Activated CD4-positive, alpha-beta memory T cell treated with anti-CD3 and anti-CD28 coated beads for 36 hours (primary cell): ENCODE data around the gene MYH14. TPM values are rescaled to one million over a fixed set of nuclear protein-coding genes. Genes with fewer than 3 reads are reported as not detected.

Experiments used
- CTCF ChIA-PET: fragments of 350-600 bp; sonication (Branson Sonifier 250); formaldehyde crosslinking; loops from one replicate; lab custom pipeline; 2021; ENCODE audit warnings: antibody characterized with exemption, inconsistent platforms; lab: Charles Lee
- POLR2A ChIA-PET: fragments of 350-600 bp; sonication (Branson Sonifier 250); formaldehyde crosslinking; loops from one replicate; lab custom pipeline; 2021; ENCODE audit warnings: antibody characterized with exemption; lab: Charles Lee
- DNase-seq: peaks from one replicate; pipeline ENCODE4 v3.0.0-alpha.2; 2020
- H3K27ac Mint-ChIP-seq: one replicate; pipeline ENCODE4 v1.8.0; 2021; ENCODE audit warnings: mixed read lengths
- H3K27me3 Mint-ChIP-seq: one replicate; pipeline ENCODE4 v1.8.0; 2021; ENCODE audit warnings: mixed read lengths
- H3K36me3 Mint-ChIP-seq: one replicate; pipeline ENCODE4 v1.8.0; 2021; ENCODE audit warnings: mixed read lengths
- H3K4me1 Mint-ChIP-seq: one replicate; pipeline ENCODE4 v1.8.0; 2021; ENCODE audit warnings: low read depth, mixed read lengths
- H3K4me3 Mint-ChIP-seq: one replicate; pipeline ENCODE4 v1.8.0; 2021; ENCODE audit warnings: mild to moderate bottlenecking, mixed read lengths
- H3K9me3 Mint-ChIP-seq: one replicate; pipeline ENCODE4 v1.8.0; 2021; ENCODE audit warnings: mixed read lengths
- intact Hi-C: fragments of 100-400 bp; cut with micrococcal nuclease; formaldehyde crosslinking; loops from one replicate; pipeline ENCODE4 v1.15.1; 2023
- total RNA-seq, 2 experiments: library from RNA; stranded (reverse); gene quantifications; one replicate each; pipeline ENCODE4 v1.2.3, GENCODE V29; 2021

MYH14 gene
- total RNA-seq, 2 experiments from 2014 or later = not detected

- Mint-ChIP-seq H3K9me3 (no peaks in the 10 kb centered on the region), H3K4me1 (no peaks in the 10 kb centered on the region), H3K27me3 (peaks cover 26% of the 10 kb centered on the region), H3K4me3 (no peak overlapping the region), H3K36me3 (no peaks in the 10 kb centered on the region), H3K27ac (no peak overlapping the region)
- ChIA-PET POLR2A (no interaction called here), CTCF (no interaction called here)
- no peak for DNase-seq
- intact Hi-C loops = no loop called here
These were observed 26.6 kb upstream of the MYH14 start for GRCh38 chr19:50176775-50177174.

GRCh38 chr19:50178320-50178719 lies 25.1 kb upstream of the MYH14 start:
- Mint-ChIP-seq H3K27ac (no peak overlapping the region), H3K4me1 (no peaks in the 10 kb centered on the region), H3K9me3 (no peaks in the 10 kb centered on the region), H3K27me3 (peaks cover 25% of the 10 kb centered on the region), H3K36me3 (no peaks in the 10 kb centered on the region), H3K4me3 (no peak overlapping the region)
- CTCF ChIA-PET = no interaction called here
- DNase-seq = no peak
- intact Hi-C loops = no loop called here
- POLR2A ChIA-PET = no interaction called here

DNA sequence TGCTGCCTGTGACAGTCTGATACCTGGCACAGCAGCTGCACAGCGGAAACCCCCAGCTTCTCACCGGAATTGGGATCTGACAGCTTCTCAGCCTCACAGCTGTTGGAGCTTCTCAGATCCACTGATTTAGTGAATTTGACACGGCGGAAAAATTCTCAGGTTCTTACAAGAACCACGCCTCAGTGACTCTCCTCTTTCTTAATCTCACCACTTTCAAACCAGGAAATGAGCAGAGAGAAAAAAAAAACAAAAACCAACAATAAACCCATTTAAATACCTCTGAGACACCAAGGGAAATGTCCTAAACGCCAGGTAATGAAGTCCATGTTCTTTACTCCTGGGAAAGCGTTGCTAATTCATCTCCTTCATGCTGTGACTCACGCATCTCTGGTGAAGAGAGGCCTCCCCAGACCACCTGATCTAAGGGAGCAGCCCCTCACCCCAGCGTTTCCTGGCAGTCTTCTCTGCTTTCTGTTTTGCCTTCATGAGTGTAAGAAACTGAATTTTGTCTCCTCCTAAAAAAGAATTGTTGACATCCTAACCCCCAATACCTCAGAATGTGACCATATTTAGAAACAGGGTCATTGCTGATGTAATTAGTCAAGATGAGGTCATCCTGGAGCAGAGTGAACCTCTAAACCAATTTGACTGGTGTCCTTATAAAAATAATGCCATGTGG lies 24.4 kb upstream of the MYH14 start:
- no peak for DNase-seq
- Mint-ChIP-seq H3K4me1 (no peaks in the 10 kb centered on the region), H3K27ac (no peak overlapping the region), H3K4me3 (no peak overlapping the region), H3K36me3 (no peaks in the 10 kb centered on the region), H3K27me3 (peaks cover 24% of the 10 kb centered on the region), H3K9me3 (no peaks in the 10 kb centered on the region)
- ChIA-PET POLR2A (no interaction called here), CTCF (no interaction called here)
- intact Hi-C loops = no loop called here

- H3K4me3 Mint-ChIP-seq = no peak overlapping the region
- intact Hi-C loops = no loop called here
- H3K36me3 Mint-ChIP-seq = no peaks in the 10 kb centered on the region
- ChIA-PET CTCF (interaction anchor here (0.8 kb wide), 1 partner anchor 9 kb away, joined by 3 read pairs; no protein-coding TSS in a partner anchor), POLR2A (no interaction called here)
- no peak overlapping the region for H3K27ac Mint-ChIP-seq
- DNase-seq = no peak
- no peaks in the 10 kb centered on the region for H3K9me3 Mint-ChIP-seq
- peaks cover 17% of the 10 kb centered on the region for H3K27me3 Mint-ChIP-seq
- H3K4me1 Mint-ChIP-seq = no peaks in the 10 kb centered on the region
These were observed 22.3 kb upstream of the MYH14 start for GRCh38 chr19:50181121-50181520.

GRCh38 chr19:50184196-50184595 lies 19.2 kb upstream of the MYH14 start:
- Mint-ChIP-seq H3K4me3 (no peak overlapping the region), H3K27me3 (peaks cover 13% of the 10 kb centered on the region), H3K9me3 (peaks cover 2% of the 10 kb centered on the region), H3K4me1 (no peaks in the 10 kb centered on the region), H3K36me3 (no peaks in the 10 kb centered on the region), H3K27ac (no peak overlapping the region)
- no peak for DNase-seq
- intact Hi-C loops = no loop called here
- CTCF ChIA-PET = no interaction called here
- POLR2A ChIA-PET = no interaction called here

DNA sequence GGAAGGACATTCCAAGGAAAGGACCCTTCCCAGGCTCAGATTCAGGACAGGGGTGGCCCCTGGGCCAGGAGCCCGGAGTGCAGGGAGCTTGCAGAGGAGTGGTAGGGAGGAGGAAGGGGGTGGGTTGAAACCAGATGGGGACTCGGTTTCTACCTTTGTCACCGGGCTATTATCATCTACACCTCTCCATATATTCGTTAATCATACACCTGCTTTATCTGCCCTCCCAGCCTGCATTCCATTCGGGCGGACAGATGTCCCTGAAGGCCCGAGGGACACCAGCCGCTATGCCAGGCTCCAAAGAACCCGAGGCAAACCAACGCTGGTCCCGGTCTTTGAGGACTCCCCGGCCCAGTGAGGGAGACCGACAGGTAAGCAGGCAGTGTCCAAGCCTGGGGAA lies 15.5 kb upstream of the MYH14 start:
- no peak overlapping the region for H3K4me3 Mint-ChIP-seq
- peaks cover 2% of the 10 kb centered on the region for H3K9me3 Mint-ChIP-seq
- no peaks in the 10 kb centered on the region for H3K4me1 Mint-ChIP-seq
- no peak for DNase-seq
- ChIA-PET POLR2A (no interaction called here), CTCF (no interaction called here)
- H3K27me3 Mint-ChIP-seq = peaks cover 10% of the 10 kb centered on the region
- H3K27ac Mint-ChIP-seq = no peak overlapping the region
- intact Hi-C loops = no loop called here
- no peaks in the 10 kb centered on the region for H3K36me3 Mint-ChIP-seq

- CTCF ChIA-PET = no interaction called here
- no peak for DNase-seq
- Mint-ChIP-seq H3K36me3 (no peaks in the 10 kb centered on the region), H3K27me3 (peaks cover 13% of the 10 kb centered on the region), H3K9me3 (peaks cover 2% of the 10 kb centered on the region), H3K4me3 (no peak overlapping the region), H3K27ac (no peak overlapping the region), H3K4me1 (no peaks in the 10 kb centered on the region)
- intact Hi-C loops = no loop called here
- POLR2A ChIA-PET = no interaction called here
These were observed 14.1 kb upstream of the MYH14 start for GRCh38 chr19:50189331-50189730.

GRCh38 chr19:50190439-50190891 lies 13.0 kb upstream of the MYH14 start:
- H3K27me3 Mint-ChIP-seq = peaks cover 16% of the 10 kb centered on the region
- H3K36me3 Mint-ChIP-seq = no peaks in the 10 kb centered on the region
- CTCF ChIA-PET = no interaction called here
- intact Hi-C loops = no loop called here
- POLR2A ChIA-PET = no interaction called here
- no peaks in the 10 kb centered on the region for H3K4me1 Mint-ChIP-seq
- no peak overlapping the region for H3K4me3 Mint-ChIP-seq
- no peak for DNase-seq
- H3K9me3 Mint-ChIP-seq = peaks cover 2% of the 10 kb centered on the region
- H3K27ac Mint-ChIP-seq = no peak overlapping the region

DNA sequence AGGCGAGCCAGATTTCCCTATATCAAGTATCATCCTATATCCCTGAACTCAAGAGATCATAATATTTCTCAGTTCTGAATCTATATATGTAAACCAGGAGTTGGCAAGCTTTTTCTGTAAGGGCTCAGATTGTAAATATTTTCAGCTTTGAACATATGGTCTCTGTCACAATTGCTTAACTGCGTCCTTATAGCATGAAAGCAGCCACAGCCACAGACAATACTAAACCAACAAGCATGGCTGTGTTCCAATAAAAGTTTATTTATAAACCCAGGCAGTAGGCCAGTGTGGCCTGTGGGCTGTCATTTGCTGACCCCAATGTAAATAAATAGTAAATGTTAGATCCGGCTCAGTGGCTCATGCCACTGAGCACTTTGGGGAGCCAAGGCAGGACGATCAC lies 12.2 kb upstream of the MYH14 start:
- no peaks in the 10 kb centered on the region for H3K36me3 Mint-ChIP-seq
- intact Hi-C loops = no loop called here
- H3K4me1 Mint-ChIP-seq = no peaks in the 10 kb centered on the region
- CTCF ChIA-PET = no interaction called here
- no peak for DNase-seq
- peaks cover 2% of the 10 kb centered on the region for H3K9me3 Mint-ChIP-seq
- POLR2A ChIA-PET = no interaction called here
- no peak overlapping the region for H3K27ac Mint-ChIP-seq
- H3K4me3 Mint-ChIP-seq = no peak overlapping the region
- peaks cover 16% of the 10 kb centered on the region for H3K27me3 Mint-ChIP-seq

GRCh38 chr19:50192463-50193211 lies 10.8 kb upstream of the MYH14 start:
- Mint-ChIP-seq H3K36me3 (no peaks in the 10 kb centered on the region), H3K9me3 (no peaks in the 10 kb centered on the region), H3K27ac (no peak overlapping the region), H3K4me1 (no peaks in the 10 kb centered on the region), H3K27me3 (peaks cover 23% of the 10 kb centered on the region), H3K4me3 (no peak overlapping the region)
- intact Hi-C loops = no loop called here
- ChIA-PET POLR2A (no interaction called here), CTCF (no interaction called here)
- DNase-seq = no peak

- intact Hi-C loops = no loop called here
- CTCF ChIA-PET = no interaction called here
- H3K27me3 Mint-ChIP-seq = peaks cover 25% of the 10 kb centered on the region
- no peak for DNase-seq
- no peaks in the 10 kb centered on the region for H3K4me1 Mint-ChIP-seq
- no peak overlapping the region for H3K4me3 Mint-ChIP-seq
- POLR2A ChIA-PET = no interaction called here
- no peaks in the 10 kb centered on the region for H3K9me3 Mint-ChIP-seq
- no peaks in the 10 kb centered on the region for H3K36me3 Mint-ChIP-seq
- no peak overlapping the region for H3K27ac Mint-ChIP-seq
These were observed 8.2 kb upstream of the MYH14 start for GRCh38 chr19:50195224-50195623.

GRCh38 chr19:50196322-50196932 lies 7.0 kb upstream of the MYH14 start:
- intact Hi-C loops = no loop called here
- Mint-ChIP-seq H3K27me3 (peaks cover 25% of the 10 kb centered on the region), H3K4me3 (no peak overlapping the region), H3K36me3 (no peaks in the 10 kb centered on the region), H3K27ac (no peak overlapping the region), H3K9me3 (no peaks in the 10 kb centered on the region), H3K4me1 (no peaks in the 10 kb centered on the region)
- CTCF ChIA-PET = no interaction called here
- POLR2A ChIA-PET = no interaction called here
- DNase-seq = no peak
